ENCODE results near the gene TBPL2. TPM values are rescaled to one million over a fixed set of nuclear protein-coding genes. Genes with fewer than 3 reads are reported as not detected.
A peak's percentile ranks its signal among the peaks of the same experiment; 100 is the strongest.
"Not testable (repeated sequence)": the region's sequence is repeated elsewhere in the genome, so short reads cannot be mapped to it uniquely, and the experiment has no call there.

The TBPL2 gene
- total RNA-seq, 4 donors from 2014 or later = not detected

GRCh38 chr14:55425091-55425490 lies 15.3 kb downstream of the TBPL2 start:
- no peaks in the 10 kb centered on the region for H3K9me3 ChIP-seq
- in situ Hi-C loops (cut with MboI; ENCODE audit: low sequenced_read_pairs in 4 of 4) = loop anchor here (5.0 to 25.0 kb wide), 3 partner anchors 48 to 1062 kb away; no protein-coding TSS in a partner anchor
- H3K36me3 ChIP-seq = no peaks in the 10 kb centered on the region
- no peak overlapping the region for H3K27ac ChIP-seq
- ATAC-seq (no peak), DNase-seq (no peak)
- H3K27me3 ChIP-seq = no peaks in the 10 kb centered on the region
- H3K4me1 ChIP-seq = peaks cover 10 to 12% of the 10 kb centered on the region in 2 donors
- no peak overlapping the region for H3K4me3 ChIP-seq
- intact Hi-C loops (cut with DNase I; ENCODE audit: low total_unique reads) = no loop called here
- TF ChIP-seq, protein P1, sequence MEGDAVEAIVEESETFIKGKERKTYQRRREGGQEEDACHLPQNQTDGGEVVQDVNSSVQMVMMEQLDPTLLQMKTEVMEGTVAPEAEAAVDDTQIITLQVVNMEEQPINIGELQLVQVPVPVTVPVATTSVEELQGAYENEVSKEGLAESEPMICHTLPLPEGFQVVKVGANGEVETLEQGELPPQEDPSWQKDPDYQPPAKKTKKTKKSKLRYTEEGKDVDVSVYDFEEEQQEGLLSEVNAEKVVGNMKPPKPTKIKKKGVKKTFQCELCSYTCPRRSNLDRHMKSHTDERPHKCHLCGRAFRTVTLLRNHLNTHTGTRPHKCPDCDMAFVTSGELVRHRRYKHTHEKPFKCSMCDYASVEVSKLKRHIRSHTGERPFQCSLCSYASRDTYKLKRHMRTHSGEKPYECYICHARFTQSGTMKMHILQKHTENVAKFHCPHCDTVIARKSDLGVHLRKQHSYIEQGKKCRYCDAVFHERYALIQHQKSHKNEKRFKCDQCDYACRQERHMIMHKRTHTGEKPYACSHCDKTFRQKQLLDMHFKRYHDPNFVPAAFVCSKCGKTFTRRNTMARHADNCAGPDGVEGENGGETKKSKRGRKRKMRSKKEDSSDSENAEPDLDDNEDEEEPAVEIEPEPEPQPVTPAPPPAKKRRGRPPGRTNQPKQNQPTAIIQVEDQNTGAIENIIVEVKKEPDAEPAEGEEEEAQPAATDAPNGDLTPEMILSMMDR (IDR thresholded peaks at IDR 0.05 in 4 of 5, conservative IDR thresholded peaks at IDR 0.05 in 1 of 5) = no peak
- TF ChIP-seq POLR2A (IDR thresholded peaks at IDR 0.05) = no peak

- H3K4me1 ChIP-seq = peaks cover 10 to 12% of the 10 kb centered on the region in 2 donors
- intact Hi-C loops (cut with DNase I; ENCODE audit: low total_unique reads) = no loop called here
- DNase-seq (no peak), ATAC-seq (no peak)
- H3K27ac ChIP-seq = peak overlapping the region in 1 of 4 donors; percentile 23
- TF ChIP-seq, protein P1 (IDR thresholded peaks at IDR 0.05 in 4 of 5, conservative IDR thresholded peaks at IDR 0.05 in 1 of 5) = no peak
- no peak for TF ChIP-seq POLR2A (IDR thresholded peaks at IDR 0.05)
- in situ Hi-C loops (cut with MboI; ENCODE audit: low sequenced_read_pairs in 4 of 4) = no loop called here
- H3K9me3 ChIP-seq = no peaks in the 10 kb centered on the region
- no peaks in the 10 kb centered on the region for H3K36me3 ChIP-seq
- H3K27me3 ChIP-seq = no peaks in the 10 kb centered on the region
- no peak overlapping the region for H3K4me3 ChIP-seq
Observed at GRCh38 chr14:55423969-55424368, 16.4 kb downstream of the TBPL2 start.

GRCh38 chr14:55422338-55422737 lies 18.1 kb downstream of the TBPL2 start:
- H3K27me3 ChIP-seq; ATAC-seq; H3K27ac ChIP-seq; in situ Hi-C loops (cut with MboI; ENCODE audit: low sequenced_read_pairs in 4 of 4); intact Hi-C loops (cut with DNase I; ENCODE audit: low total_unique reads); H3K9me3 ChIP-seq; DNase-seq; H3K36me3 ChIP-seq; H3K4me3 ChIP-seq: not testable (repeated sequence)
- H3K4me1 ChIP-seq = peaks cover 10 to 12% of the 10 kb centered on the region in 2 donors

GRCh38 chr14:55419663-55420062 lies 20.8 kb downstream of the TBPL2 start:
- intact Hi-C loops (cut with DNase I; ENCODE audit: low total_unique reads) = no loop called here
- no peak overlapping the region for H3K4me3 ChIP-seq
- DNase-seq = no peak

DNA sequence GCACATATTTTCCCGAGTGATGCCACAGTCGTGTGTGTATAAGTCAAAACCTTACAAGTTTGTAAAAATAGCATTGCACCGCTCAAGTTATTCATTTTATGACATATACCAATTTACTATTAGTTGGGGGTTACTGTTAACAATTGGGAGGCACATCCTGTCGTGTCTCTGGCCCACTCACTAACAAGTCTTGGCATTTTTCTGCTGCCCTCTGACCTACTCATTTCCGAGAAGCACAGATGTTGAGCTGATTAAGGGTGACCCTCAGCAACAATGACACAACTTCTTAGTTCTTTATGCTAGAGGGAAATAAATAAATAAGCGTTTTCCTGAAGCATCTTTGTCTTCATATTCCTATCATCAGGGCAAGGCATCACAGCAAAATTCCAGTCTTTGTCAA lies 22.0 kb downstream of the TBPL2 start:
- ATAC-seq (no peak), DNase-seq (no peak)
- Histone ChIP-seq H3K9me3 (no peaks in the 10 kb centered on the region), H3K4me3 (no peak overlapping the region), H3K27ac (no peak overlapping the region), H3K4me1 (no peaks in the 10 kb centered on the region), H3K27me3 (no peaks in the 10 kb centered on the region), H3K36me3 (no peaks in the 10 kb centered on the region)
- intact Hi-C loops (cut with DNase I; ENCODE audit: low total_unique reads) (no loop called here), in situ Hi-C loops (cut with MboI; ENCODE audit: low sequenced_read_pairs in 4 of 4) (no loop called here)
- TF ChIP-seq POLR2A (IDR thresholded peaks at IDR 0.05) = no peak
- TF ChIP-seq, protein P1 (IDR thresholded peaks at IDR 0.05 in 4 of 5, conservative IDR thresholded peaks at IDR 0.05 in 1 of 5) = no peak

More at GRCh38 chr14:55419663-55420062, 20.8 kb downstream of the TBPL2 start:
- no peaks in the 10 kb centered on the region for H3K9me3 ChIP-seq
- peaks cover 6 to 8% of the 10 kb centered on the region in 2 donors for H3K4me1 ChIP-seq
- H3K27me3 ChIP-seq = no peaks in the 10 kb centered on the region
- no peak for ATAC-seq
- TF ChIP-seq, protein P1 (IDR thresholded peaks at IDR 0.05 in 4 of 5, conservative IDR thresholded peaks at IDR 0.05 in 1 of 5) = no peak
- no peak for TF ChIP-seq POLR2A (IDR thresholded peaks at IDR 0.05)
- no peak overlapping the region for H3K27ac ChIP-seq
- in situ Hi-C loops (cut with MboI; ENCODE audit: low sequenced_read_pairs in 4 of 4) = no loop called here
- H3K36me3 ChIP-seq = no peaks in the 10 kb centered on the region
